Measurements from ENCODE around the gene SRPK3.
"Not testable (repeated sequence)": the region's sequence is repeated elsewhere in the genome, so short reads cannot be mapped to it uniquely, and the experiment has no call there.

Gene SRPK3

DNA sequence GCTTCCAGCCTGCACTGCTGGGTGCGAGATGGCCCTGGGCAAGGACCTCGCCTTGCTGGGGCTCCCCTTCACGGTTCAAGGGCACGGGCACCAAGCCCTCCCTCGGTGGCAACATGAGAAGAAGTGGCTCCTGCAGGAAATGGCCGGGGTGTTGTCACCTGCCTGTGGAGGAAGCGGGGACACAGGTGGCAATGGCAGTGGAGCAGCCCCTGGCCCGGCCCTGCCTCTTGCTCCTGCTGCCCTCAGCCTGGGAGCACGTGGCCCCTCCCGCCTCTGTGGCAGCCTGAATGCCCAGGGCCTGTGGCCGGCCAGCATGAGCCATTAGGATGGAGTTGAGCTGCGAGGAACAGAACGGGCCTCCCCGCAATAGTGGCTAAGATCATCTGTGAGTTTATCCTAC, 39.4 kb upstream of the SRPK3 start:
- CTCF ChIA-PET = no interaction called here
- TF ChIP-seq, protein P1, sequence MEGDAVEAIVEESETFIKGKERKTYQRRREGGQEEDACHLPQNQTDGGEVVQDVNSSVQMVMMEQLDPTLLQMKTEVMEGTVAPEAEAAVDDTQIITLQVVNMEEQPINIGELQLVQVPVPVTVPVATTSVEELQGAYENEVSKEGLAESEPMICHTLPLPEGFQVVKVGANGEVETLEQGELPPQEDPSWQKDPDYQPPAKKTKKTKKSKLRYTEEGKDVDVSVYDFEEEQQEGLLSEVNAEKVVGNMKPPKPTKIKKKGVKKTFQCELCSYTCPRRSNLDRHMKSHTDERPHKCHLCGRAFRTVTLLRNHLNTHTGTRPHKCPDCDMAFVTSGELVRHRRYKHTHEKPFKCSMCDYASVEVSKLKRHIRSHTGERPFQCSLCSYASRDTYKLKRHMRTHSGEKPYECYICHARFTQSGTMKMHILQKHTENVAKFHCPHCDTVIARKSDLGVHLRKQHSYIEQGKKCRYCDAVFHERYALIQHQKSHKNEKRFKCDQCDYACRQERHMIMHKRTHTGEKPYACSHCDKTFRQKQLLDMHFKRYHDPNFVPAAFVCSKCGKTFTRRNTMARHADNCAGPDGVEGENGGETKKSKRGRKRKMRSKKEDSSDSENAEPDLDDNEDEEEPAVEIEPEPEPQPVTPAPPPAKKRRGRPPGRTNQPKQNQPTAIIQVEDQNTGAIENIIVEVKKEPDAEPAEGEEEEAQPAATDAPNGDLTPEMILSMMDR (IDR thresholded peaks at IDR 0.05; ENCODE audit: control extremely low read depth, extremely low read depth, low read depth, missing control alignments) = no peak
- no peak for DNase-seq (ENCODE audit: extremely low spot score)
- POLR2A ChIA-PET = no interaction called here

DNA sequence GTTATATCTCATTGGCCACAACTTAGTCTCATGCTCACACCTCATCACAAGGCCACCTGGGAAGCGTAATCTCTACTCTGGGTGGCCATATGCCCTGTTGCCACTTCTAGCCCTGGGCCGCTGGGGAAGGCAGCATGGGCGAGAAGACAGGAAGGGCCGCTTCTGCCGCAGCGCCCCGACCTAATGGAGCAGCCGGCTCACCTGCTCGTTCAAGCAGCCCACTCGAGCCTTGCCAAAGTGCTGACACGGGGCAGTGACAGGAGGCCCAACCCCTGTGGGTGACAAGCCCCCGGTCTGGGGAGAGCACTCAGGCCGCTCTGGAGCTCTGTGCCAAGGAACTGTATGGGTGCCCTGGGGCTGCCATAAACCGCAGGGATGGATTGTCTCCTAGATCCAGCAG, 38.7 kb upstream of the SRPK3 start:
- POLR2A ChIA-PET = not testable (repeated sequence)

DNA sequence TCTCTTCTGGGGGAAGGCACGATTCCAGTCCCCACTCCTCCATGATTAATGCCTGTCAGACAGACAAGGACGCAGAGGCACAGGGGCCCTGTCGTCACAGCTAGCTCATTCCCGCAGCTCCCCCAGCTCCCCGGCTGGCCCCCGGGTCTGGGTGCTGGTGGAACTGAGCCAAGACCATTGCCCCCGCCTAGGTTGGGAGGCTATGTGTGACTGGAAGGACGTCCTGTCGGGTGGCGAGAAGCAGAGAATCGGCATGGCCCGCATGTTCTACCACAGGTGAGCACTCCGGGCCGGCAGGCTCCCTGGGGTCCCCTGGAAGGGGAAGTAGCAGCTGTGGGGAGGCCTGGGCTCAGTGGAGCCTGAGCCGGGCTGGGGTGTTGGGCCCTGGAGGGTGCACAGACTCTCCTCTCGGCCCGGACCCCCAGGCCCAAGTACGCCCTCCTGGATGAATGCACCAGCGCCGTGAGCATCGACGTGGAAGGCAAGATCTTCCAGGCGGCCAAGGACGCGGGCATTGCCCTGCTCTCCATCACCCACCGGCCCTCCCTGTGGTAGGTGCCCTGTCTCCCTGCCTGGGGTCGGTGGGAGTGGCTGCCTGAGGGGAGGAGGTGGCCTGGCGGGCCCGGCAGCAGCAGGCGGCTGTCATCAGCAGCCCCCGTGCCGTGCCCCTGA, 37.9 kb upstream of the SRPK3 start:
- CTCF ChIA-PET; POLR2A ChIA-PET; DNase-seq (ENCODE audit: extremely low spot score): not testable (repeated sequence)

More for the DNA sequence above, 38.7 kb upstream of the SRPK3 start:
- CTCF ChIA-PET; DNase-seq (ENCODE audit: extremely low spot score): not testable (repeated sequence)

DNA sequence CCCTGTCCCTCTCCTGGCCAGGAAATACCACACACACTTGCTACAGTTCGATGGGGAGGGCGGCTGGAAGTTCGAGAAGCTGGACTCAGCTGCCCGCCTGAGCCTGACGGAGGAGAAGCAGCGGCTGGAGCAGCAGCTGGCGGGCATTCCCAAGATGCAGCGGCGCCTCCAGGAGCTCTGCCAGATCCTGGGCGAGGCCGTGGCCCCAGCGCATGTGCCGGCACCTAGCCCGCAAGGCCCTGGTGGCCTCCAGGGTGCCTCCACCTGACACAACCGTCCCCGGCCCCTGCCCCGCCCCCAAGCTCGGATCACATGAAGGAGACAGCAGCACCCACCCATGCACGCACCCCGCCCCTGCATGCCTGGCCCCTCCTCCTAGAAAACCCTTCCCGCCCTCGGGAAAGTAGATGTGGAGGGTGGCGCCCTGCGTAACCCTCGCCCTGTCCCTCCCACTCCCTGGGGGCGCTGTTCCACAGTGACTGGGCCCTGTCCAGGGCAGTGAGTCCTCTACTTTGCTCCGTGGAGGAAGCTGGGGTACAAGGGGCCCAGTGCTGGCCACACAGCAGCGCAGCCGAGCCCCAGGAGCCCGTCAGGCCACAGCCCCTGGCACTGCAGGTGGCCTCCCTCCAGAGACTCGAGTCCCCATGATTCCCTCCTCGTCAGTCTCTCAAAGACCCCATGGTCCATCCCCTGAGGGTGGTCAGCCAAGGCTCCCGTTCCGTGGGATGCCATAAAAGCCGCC, 37.2 kb upstream of the SRPK3 start:
- CTCF ChIA-PET; POLR2A ChIA-PET; DNase-seq (ENCODE audit: extremely low spot score): not testable (repeated sequence)

DNA sequence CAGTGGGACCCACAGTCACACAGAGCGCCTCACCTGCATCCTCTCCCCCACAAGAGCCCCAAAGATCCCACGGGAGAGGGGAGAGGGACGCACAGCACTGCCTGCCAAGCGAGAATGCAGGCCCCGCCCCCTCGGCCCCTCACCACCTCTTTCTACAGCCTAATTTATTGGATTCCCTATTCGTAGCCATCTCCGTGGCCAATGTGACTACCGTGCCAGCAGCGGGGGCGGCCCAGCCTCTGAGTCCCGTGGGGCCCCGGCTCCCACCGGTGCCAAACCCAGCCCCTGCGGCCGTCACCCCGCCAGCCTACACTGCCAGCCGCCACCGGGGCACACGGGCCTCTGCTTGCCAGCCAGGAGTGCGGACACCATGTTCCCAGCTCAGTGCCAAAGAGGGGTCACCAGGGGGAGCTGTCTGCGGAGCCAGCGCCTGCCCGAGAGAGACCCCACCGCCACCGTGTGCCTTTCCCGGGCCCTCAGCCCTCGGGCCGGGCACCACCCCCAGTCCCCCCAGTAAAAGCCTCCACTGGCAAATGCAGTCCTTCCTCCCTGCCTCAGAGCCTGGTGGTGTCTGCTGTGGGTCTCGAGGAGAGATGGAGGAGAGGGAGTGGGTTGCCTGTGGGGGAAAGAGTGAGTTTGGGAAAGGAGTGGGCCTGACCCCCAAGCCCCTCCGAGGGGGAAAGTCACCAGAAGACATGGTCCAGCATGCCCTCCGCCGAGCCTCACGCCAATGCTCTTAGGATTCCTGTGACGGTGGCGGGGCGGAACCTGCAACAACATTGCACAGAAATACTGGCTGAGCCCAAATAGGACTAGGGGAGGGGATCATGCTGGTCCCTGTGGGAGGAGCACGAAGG, 36.4 kb upstream of the SRPK3 start:
- CTCF ChIA-PET = no interaction called here
- POLR2A ChIA-PET = no interaction called here
- DNase-seq (ENCODE audit: extremely low spot score) = no peak
- TF ChIP-seq, protein P1 (IDR thresholded peaks at IDR 0.05; ENCODE audit: control extremely low read depth, extremely low read depth, low read depth, missing control alignments) = no peak

DNA sequence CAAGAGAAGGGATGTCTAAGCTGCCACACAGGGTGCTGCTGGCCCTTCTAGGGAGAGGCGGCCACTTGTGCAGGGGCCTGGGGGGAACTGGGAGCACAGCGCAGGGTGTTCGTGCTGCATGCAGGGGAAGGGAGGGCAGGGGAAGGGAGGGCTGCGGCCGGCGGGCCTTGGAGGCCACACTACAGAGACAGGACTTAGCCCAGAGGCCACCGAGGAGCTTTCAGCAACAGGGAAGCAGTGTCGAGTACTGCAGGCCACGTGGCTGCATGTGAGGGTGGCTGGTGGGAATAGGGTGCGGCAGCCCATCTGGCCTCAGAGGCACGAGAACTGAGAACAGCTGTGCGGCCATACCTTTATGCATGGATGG, 35.8 kb upstream of the SRPK3 start:
- CTCF ChIA-PET; DNase-seq (ENCODE audit: extremely low spot score); POLR2A ChIA-PET: not testable (repeated sequence)

DNA sequence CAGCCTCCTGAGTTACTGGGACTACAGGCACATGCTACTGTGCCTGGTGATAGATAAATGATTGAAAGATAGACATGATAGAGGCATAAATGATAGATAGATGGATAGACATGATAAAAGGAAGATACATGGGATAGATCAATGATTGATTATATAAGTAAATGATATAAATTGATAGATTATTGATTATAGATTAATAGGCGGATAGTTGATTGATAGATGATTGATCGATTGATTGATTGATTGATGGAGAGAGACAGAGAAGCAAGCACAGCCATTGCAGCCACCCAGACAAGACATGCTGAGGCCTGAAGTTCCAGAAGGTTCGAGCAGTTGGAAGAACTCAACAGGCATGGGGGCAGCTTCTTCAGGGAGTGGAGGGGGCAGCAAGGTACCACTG, 34.5 kb upstream of the SRPK3 start:
- no peak for DNase-seq (ENCODE audit: extremely low spot score)
- TF ChIP-seq, protein P1 (IDR thresholded peaks at IDR 0.05; ENCODE audit: control extremely low read depth, extremely low read depth, low read depth, missing control alignments) = no peak
- POLR2A ChIA-PET = no interaction called here
- CTCF ChIA-PET = no interaction called here

DNA sequence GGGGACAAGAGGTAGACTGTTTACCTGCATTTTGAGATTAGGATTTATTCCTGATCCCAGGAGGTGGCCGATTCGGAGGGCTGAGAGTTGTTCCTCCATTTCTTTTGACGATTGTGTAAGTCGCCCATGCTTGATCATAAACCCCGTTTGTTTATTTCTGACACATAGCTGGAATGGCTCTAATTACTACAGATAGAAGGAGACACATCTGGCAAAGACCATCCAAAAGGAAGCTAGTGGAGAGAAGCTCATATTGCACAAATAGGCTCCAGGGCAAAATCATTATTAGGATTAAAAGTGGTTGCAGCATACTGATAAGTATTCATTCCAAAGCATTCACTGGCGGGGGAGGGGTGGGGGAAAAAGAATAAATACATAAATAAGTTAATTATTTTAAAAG, 33.9 kb upstream of the SRPK3 start:
- CTCF ChIA-PET, POLR2A ChIA-PET: not testable (repeated sequence)

DNA sequence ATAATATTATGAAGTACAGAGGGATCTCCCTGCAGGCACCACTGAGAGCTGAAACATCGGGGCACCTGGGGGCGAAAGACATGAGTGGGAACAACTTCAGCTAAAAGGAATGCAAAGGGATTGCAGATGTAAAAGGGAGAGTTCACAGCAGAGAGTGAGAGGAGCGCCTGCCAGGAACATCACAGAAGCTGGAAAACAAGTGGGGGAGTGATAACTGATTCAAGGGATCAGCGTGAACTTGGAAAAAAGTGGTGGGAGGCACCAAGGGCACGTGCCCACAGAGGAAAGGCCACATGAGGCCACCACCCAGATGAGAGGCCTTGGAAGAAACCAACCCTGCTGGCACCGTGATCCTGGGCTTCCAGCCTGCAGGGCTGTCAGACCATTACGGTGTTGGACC, 31.8 kb upstream of the SRPK3 start:
- CTCF ChIA-PET; POLR2A ChIA-PET; DNase-seq (ENCODE audit: extremely low spot score): not testable (repeated sequence)

More for the DNA sequence above, 33.9 kb upstream of the SRPK3 start:
- DNase-seq (ENCODE audit: extremely low spot score) = not testable (repeated sequence)
